Measurements from ENCODE around the gene PAK2. TPM values are rescaled to one million over a fixed set of nuclear protein-coding genes. Genes with fewer than 3 reads are reported as not detected.

The PAK2 gene
- total RNA-seq, 4 donors from 2014 or later, result 47.2 to 52.4 (median 51.6) TPM

DNA sequence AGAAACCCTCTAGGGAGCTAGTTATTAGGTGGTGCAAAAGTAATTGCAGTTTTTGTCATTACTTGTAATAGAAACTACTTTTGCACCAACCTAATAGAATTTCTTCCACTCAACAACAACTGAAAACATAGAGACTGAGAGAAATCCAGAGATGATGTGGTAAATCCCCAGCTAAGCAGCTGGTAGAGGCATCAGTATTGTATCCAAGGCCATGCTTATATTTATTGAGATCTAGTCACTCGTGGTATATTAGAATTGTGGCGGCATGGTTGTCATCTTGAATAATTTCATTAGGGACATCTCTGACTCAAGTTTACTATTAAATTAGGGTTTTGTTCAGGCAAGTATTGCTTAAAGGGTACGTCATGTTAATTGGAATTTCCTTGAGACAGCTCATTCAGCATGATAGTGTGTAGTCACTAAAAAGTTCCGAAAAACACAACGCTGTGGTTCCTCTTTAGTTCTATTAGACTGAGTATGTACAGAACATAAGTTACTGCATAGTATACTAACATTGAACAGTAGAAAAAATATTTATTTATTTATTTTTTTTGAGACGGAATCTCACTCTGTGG, 35.3 kb downstream of the PAK2 start:
- peaks cover 31 to 72% (median 66%) of the 10 kb centered on the region in 4 donors for H3K4me1 ChIP-seq
- H3K27ac ChIP-seq (replicated peaks in 1 of 4), result no peak overlapping the region
- peaks cover 0 to 3% (median 0%) of the 10 kb centered on the region in 4 donors for H3K36me3 ChIP-seq
- no peak for DNase-seq (ENCODE audit: extremely low spot score)
- TF ChIP-seq POLR2A (IDR thresholded peaks at IDR 0.05; ENCODE audit: low read depth), result no peak
- no peak for TF ChIP-seq CTCF (IDR thresholded peaks at IDR 0.05)
- TF ChIP-seq POLR2AphosphoS5 (IDR thresholded peaks at IDR 0.05), result no peak
- TF ChIP-seq EP300 (IDR thresholded peaks at IDR 0.05), result no peak
- H3K4me3 ChIP-seq, result no peak overlapping the region
- H3K9me3 ChIP-seq, result no peaks in the 10 kb centered on the region
- no peaks in the 10 kb centered on the region for H3K27me3 ChIP-seq
- WGBS, result 89% methylated on average over 6 of the region's 6 CpGs
- intact Hi-C loops (cut with DNase I), result no loop called here

GRCh38 chr3:196775938-196776337, 36.3 kb downstream of the PAK2 start:
- DNase-seq (ENCODE audit: extremely low spot score), result no peak

DNA sequence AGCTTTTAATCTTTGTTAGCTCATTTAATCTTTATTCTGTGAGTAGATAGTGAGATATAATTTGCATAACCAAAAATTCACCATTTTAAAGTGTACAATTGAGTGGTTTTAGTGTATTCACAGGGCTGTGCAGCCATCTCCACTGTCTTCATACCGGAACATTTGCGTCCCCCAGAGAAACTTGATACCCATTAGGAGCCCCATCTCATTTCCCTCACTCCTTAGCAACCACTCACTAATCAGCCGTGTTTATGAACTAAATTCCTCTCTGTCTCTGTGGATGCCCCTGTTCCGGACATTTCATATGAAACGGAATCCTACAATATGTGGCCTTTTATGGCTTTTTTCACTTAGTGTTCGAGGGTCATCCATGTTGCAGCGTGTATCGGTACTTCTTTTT, 38.2 kb downstream of the PAK2 start:
- Histone ChIP-seq H3K27me3 (no peaks in the 10 kb centered on the region), H3K9me3 (no peaks in the 10 kb centered on the region), H3K27ac (replicated peaks in 1 of 4) (peak overlapping the region in 2 of 4 donors; percentile 24 to 64), H3K4me3 (no peak overlapping the region), H3K36me3 (peaks cover 0 to 10% (median 2%) of the 10 kb centered on the region in 4 donors), H3K4me1 (peaks cover 25 to 66% (median 56%) of the 10 kb centered on the region in 4 donors)
- no peak for DNase-seq (ENCODE audit: extremely low spot score)
- WGBS, result 86% methylated on average over 8 of the region's 8 CpGs
- TF ChIP-seq CTCF (IDR thresholded peaks at IDR 0.05), result no peak
- no peak for TF ChIP-seq EP300 (IDR thresholded peaks at IDR 0.05)
- TF ChIP-seq POLR2AphosphoS5 (IDR thresholded peaks at IDR 0.05), result no peak
- TF ChIP-seq POLR2A (IDR thresholded peaks at IDR 0.05; ENCODE audit: low read depth), result no peak
- intact Hi-C loops (cut with DNase I), result no loop called here

More at GRCh38 chr3:196775938-196776337, 36.3 kb downstream of the PAK2 start:
- TF ChIP-seq EP300 (IDR thresholded peaks at IDR 0.05) (no peak), POLR2AphosphoS5 (IDR thresholded peaks at IDR 0.05) (no peak), POLR2A (IDR thresholded peaks at IDR 0.05; ENCODE audit: low read depth) (no peak), CTCF (IDR thresholded peaks at IDR 0.05) (no peak)
- 85% methylated on average over 9 of the region's 9 CpGs for WGBS
- Histone ChIP-seq H3K27me3 (no peaks in the 10 kb centered on the region), H3K36me3 (peaks cover 0 to 7% (median 0%) of the 10 kb centered on the region in 4 donors), H3K4me1 (peaks cover 31 to 75% (median 67%) of the 10 kb centered on the region in 4 donors), H3K27ac (replicated peaks in 1 of 4) (no peak overlapping the region), H3K9me3 (no peaks in the 10 kb centered on the region), H3K4me3 (no peak overlapping the region)
- intact Hi-C loops (cut with DNase I), result no loop called here

DNA sequence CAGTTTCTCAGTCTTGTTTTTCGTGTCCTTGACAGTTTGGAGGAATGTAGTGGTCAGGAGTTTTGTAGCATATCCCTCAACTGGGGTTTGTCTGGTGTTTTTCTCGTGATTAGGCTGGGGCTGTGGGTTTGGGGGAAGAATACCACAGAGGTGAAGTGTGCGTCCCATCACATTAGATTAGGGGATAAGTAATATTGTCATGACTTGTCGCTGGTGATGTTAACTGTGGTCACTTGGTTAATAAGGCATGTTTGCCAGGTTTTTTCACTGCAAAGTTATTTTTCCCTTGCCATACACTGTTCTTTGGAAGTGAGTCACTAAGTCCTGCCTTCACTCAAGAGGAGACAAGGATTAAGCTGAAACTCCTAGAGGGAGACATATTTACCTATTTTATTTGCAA, 39.1 kb downstream of the PAK2 start:
- 39% methylated on average over 4 of the region's 4 CpGs for WGBS
- no peaks in the 10 kb centered on the region for H3K27me3 ChIP-seq
- intact Hi-C loops (cut with DNase I), result no loop called here
- no peak overlapping the region for H3K4me3 ChIP-seq
- peaks cover 16 to 57% (median 47%) of the 10 kb centered on the region in 4 donors for H3K4me1 ChIP-seq
- no peak for TF ChIP-seq EP300 (IDR thresholded peaks at IDR 0.05)
- no peak for TF ChIP-seq POLR2AphosphoS5 (IDR thresholded peaks at IDR 0.05)
- TF ChIP-seq CTCF (IDR thresholded peaks at IDR 0.05), result no peak
- TF ChIP-seq POLR2A (IDR thresholded peaks at IDR 0.05; ENCODE audit: low read depth), result no peak
- H3K36me3 ChIP-seq, result peaks cover 0 to 19% (median 11%) of the 10 kb centered on the region in 4 donors
- DNase-seq (ENCODE audit: extremely low spot score), result no peak
- peak overlapping the region; percentile 24 to 64 (median 47) for H3K27ac ChIP-seq (replicated peaks in 1 of 4)
- H3K9me3 ChIP-seq, result no peaks in the 10 kb centered on the region
